ENCODE results near the gene KCNJ4. TPM values are rescaled to one million over a fixed set of nuclear protein-coding genes. Genes with fewer than 3 reads are reported as not detected.

KCNJ4 gene
- polyA plus RNA-seq, 2 of the 4 experiments (the other 2 are of a cell fraction): 0.12 TPM; not detected in 1

DNA sequence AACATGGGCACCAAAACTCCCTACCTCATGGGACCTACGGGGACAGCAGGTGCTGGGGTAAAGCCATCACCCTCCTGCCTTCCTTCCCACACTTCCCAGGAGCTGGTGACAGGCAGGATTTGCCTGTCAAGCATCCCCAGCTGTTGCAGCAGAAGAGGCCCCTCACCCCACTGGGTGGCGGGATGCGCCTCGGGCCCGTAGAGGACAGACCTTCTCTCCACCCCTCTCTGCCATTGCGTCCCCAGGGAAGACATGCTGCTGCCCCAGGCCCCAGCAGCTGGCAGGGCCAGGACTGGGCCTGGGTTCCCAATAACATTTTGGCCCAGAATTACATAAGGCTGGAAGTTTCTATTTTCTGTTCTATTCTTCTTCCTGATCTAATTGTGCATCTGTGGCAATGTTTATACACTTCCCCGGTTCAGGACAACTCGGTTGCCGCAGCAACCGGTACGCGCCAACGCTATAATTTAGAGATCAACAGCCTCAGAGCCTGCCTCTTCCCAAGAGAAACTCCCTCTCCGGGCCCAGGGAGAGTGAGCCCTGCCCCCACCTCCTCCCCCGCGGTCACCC is 25.4 kb downstream of the KCNJ4 start:
- WGBS (ENCODE audit: missing lambda C conversion rate): 83% methylated on average over 14 of the region's 16 CpGs
- TF ChIP-seq NPAS2 (CRISPR knock-in tag; IDR thresholded peaks at IDR 0.05; ENCODE audit: borderline replicate concordance) (no peak), FOSB (CRISPR knock-in tag; IDR thresholded peaks at IDR 0.05) (no peak), HDAC2 (IDR thresholded peaks at IDR 0.05) (no peak), MYC (IDR thresholded peaks at IDR 0.05; ENCODE audit: borderline replicate concordance, low read length) (no peak), RAD21 (conservative IDR thresholded peaks at IDR 0.05 in 1 of 2, IDR thresholded peaks at IDR 0.05 in 1 of 2) (no peak), SREBF2 (IDR thresholded peaks at IDR 0.05) (no peak), CHD4 (IDR thresholded peaks at IDR 0.05; ENCODE audit: borderline replicate concordance) (no peak), NR3C1 (IDR thresholded peaks at IDR 0.05) (no peak), JUN (IDR thresholded peaks at IDR 0.05) (no peak), HOXB5 (CRISPR knock-in tag; IDR thresholded peaks at IDR 0.05) (no peak)
- TF ChIP-seq, protein P1, sequence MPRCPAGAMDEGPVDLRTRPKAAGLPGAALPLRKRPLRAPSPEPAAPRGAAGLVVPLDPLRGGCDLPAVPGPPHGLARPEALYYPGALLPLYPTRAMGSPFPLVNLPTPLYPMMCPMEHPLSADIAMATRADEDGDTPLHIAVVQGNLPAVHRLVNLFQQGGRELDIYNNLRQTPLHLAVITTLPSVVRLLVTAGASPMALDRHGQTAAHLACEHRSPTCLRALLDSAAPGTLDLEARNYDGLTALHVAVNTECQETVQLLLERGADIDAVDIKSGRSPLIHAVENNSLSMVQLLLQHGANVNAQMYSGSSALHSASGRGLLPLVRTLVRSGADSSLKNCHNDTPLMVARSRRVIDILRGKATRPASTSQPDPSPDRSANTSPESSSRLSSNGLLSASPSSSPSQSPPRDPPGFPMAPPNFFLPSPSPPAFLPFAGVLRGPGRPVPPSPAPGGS (IDR thresholded peaks at IDR 0.05): no peak
- FAIRE-seq (no peak), DNase-seq (ENCODE audit: low read depth in 1 of 2, low spot score in 1 of 2) (no peak), ATAC-seq (no peak)
- ChIA-PET POLR2A (interaction anchor here (0.6 kb wide), 1 partner anchor 32 kb away, joined by 6 read pairs; no protein-coding TSS in a partner anchor), CTCF (no interaction called here)
- Histone ChIP-seq H3K4me1 (no peaks in the 10 kb centered on the region), H3K9me3 (no peaks in the 10 kb centered on the region), H3K27ac (no peak overlapping the region), H3K4me2 (no peak overlapping the region), H3K4me3 (no peak overlapping the region)

DNA sequence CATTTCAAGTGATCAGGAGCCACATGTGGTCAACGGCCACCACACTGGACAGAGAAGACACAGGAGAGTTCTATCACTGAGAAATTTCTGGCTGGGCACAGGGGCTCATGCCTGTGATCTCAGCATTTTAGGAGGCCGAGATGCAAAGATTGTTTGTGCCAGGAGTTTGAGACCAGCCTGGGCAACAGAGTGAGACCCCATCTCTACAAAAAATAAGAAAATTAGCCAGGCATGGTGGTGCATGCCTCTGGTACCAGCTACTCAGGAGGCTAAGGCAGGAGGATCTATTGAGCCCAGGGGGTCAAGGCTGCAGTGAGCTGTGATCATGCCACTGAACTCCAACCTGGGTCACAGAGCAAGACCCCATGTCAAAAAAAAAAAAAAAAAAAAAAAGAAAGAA is 26.3 kb downstream of the KCNJ4 start:
- POLR2A ChIA-PET: no interaction called here
- CTCF ChIA-PET: no interaction called here
- ATAC-seq (no peak), DNase-seq (ENCODE audit: low read depth in 1 of 2, low spot score in 1 of 2) (no peak), FAIRE-seq (no peak)
- 22% methylated on average over 2 of the region's 2 CpGs for WGBS (ENCODE audit: missing lambda C conversion rate)
- no peak overlapping the region for H3K27ac ChIP-seq
- no peak overlapping the region for H3K4me3 ChIP-seq
- TF ChIP-seq, protein P2, sequence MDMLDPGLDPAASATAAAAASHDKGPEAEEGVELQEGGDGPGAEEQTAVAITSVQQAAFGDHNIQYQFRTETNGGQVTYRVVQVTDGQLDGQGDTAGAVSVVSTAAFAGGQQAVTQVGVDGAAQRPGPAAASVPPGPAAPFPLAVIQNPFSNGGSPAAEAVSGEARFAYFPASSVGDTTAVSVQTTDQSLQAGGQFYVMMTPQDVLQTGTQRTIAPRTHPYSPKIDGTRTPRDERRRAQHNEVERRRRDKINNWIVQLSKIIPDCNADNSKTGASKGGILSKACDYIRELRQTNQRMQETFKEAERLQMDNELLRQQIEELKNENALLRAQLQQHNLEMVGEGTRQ (IDR thresholded peaks at IDR 0.05): no peak
- TF ChIP-seq SREBF2 (IDR thresholded peaks at IDR 0.05): no peak
- TF ChIP-seq POLR2AphosphoS2 (conservative IDR thresholded peaks at IDR 0.05; ENCODE audit: low read length): no peak
- TF ChIP-seq, protein P3, sequence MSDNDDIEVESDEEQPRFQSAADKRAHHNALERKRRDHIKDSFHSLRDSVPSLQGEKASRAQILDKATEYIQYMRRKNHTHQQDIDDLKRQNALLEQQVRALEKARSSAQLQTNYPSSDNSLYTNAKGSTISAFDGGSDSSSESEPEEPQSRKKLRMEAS (IDR thresholded peaks at IDR 0.05): no peak
- no peak for TF ChIP-seq HDAC2 (IDR thresholded peaks at IDR 0.05)
- no peak for TF ChIP-seq FOSB (CRISPR knock-in tag; IDR thresholded peaks at IDR 0.05)
- no peak for TF ChIP-seq JUN (IDR thresholded peaks at IDR 0.05)
- no peak for TF ChIP-seq EHMT2 (IDR thresholded peaks at IDR 0.05; ENCODE audit: low read depth)
- TF ChIP-seq EHF (CRISPR knock-in tag; IDR thresholded peaks at IDR 0.05): no peak
- H3K4me1 ChIP-seq: no peaks in the 10 kb centered on the region
- no peaks in the 10 kb centered on the region for H3K9me3 ChIP-seq
- no peak overlapping the region for H3K4me2 ChIP-seq

DNA sequence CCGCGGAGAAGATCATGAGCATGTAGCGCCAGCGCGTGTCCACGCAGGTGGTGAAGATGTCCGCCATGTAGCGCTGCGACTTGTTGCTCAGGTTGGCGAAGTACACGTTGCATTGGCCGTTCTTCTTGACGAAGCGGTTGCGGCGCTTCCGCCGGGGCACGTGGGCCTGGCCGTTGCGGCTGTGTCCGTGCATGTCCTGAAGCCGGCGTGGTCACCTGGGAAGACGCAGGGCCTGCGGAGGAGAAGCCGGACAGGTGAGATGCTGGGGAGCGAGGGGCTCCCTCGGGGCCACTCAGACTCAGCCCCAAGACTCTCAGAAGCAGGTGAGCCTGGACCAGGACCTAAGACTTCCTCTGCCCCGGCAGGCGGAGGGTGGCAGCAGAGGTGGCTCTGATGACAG is 27.1 kb downstream of the KCNJ4 start:
- CTCF ChIA-PET: no interaction called here
- POLR2A ChIA-PET: no interaction called here
- WGBS (ENCODE audit: missing lambda C conversion rate): 91% methylated on average over 31 of the region's 31 CpGs
- ATAC-seq (no peak), DNase-seq (ENCODE audit: low read depth in 1 of 2, low spot score in 1 of 2) (no peak), FAIRE-seq (no peak)
- H3K27ac ChIP-seq: no peak overlapping the region
- no peaks in the 10 kb centered on the region for H3K9me3 ChIP-seq
- H3K4me1 ChIP-seq: no peaks in the 10 kb centered on the region
- no peak overlapping the region for H3K4me3 ChIP-seq
- TF ChIP-seq ZFP36 (IDR thresholded peaks at IDR 0.05; ENCODE audit: borderline replicate concordance, partially characterized antibody): no peak
- TF ChIP-seq ESRRA (IDR thresholded peaks at IDR 0.05; ENCODE audit: borderline replicate concordance, low read length): no peak
- TF ChIP-seq FOSB (CRISPR knock-in tag; IDR thresholded peaks at IDR 0.05): no peak
- TF ChIP-seq HOXA7 (CRISPR knock-in tag; IDR thresholded peaks at IDR 0.05): no peak
- TF ChIP-seq RCOR1 (IDR thresholded peaks at IDR 0.05; ENCODE audit: low read depth, low read length): no peak
- TF ChIP-seq JUNB (IDR thresholded peaks at IDR 0.05): no peak
- no peak for TF ChIP-seq RFX5 (IDR thresholded peaks at IDR 0.05)
- no peak overlapping the region for H3K4me2 ChIP-seq

Data from A549 (cell line).